HG02981 (cell line): ENCODE data around the gene CTSZ.
"Not testable (repeated sequence)": the region's sequence is repeated elsewhere in the genome, so short reads cannot be mapped to it uniquely, and the experiment has no call there.

ENCODE experiments used
- ATAC-seq: cut with Tn5 transposase; IDR thresholded peaks from one replicate; pipeline ENCODE4 v1.9.1; 2021; ENCODE audit warnings: mild to moderate bottlenecking, moderate library complexity; ENCODE audit not compliant: unreplicated experiment

Gene CTSZ

GRCh38 chr20:59001068-59001448 is 6.0 kb downstream of the CTSZ start:
- no peak for ATAC-seq

GRCh38 chr20:59000326-59000725 is 6.7 kb downstream of the CTSZ start:
- no peak for ATAC-seq

GRCh38 chr20:58998656-58999055 is 8.4 kb downstream of the CTSZ start:
- ATAC-seq: no peak

- no peak for ATAC-seq
These were observed 9.8 kb downstream of the CTSZ start for GRCh38 chr20:58997141-58997770.

GRCh38 chr20:58996226-58996611 is 10.8 kb downstream of the CTSZ start:
- ATAC-seq: no peak

- no peak for ATAC-seq
These were observed 11.4 kb downstream of the CTSZ start for GRCh38 chr20:58995461-58996225.

GRCh38 chr20:58994390-58995159 is 12.5 kb downstream of the CTSZ start:
- ATAC-seq: no peak

GRCh38 chr20:58993332-58994248 is 13.5 kb downstream of the CTSZ start:
- ATAC-seq: no peak

GRCh38 chr20:58992911-58993310 is 14.1 kb downstream of the CTSZ start:
- ATAC-seq: no peak

GRCh38 chr20:58991715-58992114 is 15.3 kb downstream of the CTSZ start:
- ATAC-seq: no peak

GRCh38 chr20:58990651-58991445 is 16.2 kb downstream of the CTSZ start:
- no peak for ATAC-seq

GRCh38 chr20:58989196-58989595 is 17.9 kb downstream of the CTSZ start:
- no peak for ATAC-seq

- no peak for ATAC-seq
These were observed 18.5 kb downstream of the CTSZ start for GRCh38 chr20:58988565-58988882.

- no peak for ATAC-seq
These were observed 19.1 kb downstream of the CTSZ start for GRCh38 chr20:58987790-58988564.

- no peak for ATAC-seq
These were observed 20.0 kb downstream of the CTSZ start for GRCh38 chr20:58986968-58987517.

GRCh38 chr20:58986286-58986967 is 20.6 kb downstream of the CTSZ start:
- ATAC-seq: no peak

- ATAC-seq: no peak
These were observed 21.4 kb downstream of the CTSZ start for GRCh38 chr20:58985656-58986055.

GRCh38 chr20:58984691-58985090 is 22.4 kb downstream of the CTSZ start:
- ATAC-seq: no peak

- not testable (repeated sequence) for ATAC-seq
These were observed 24.0 kb downstream of the CTSZ start for GRCh38 chr20:58983115-58983468.
